Jurkat, Clone E6-1 (cell line): ENCODE measurements around the gene BRI3BP. TPM values are rescaled to one million over a fixed set of nuclear protein-coding genes. Genes with fewer than 3 reads are reported as not detected.
A peak's percentile ranks its signal among the peaks of the same experiment; 100 is the strongest.

Experiments
- DNase-seq: peaks from one replicate; pipeline ENCODE4 v3.0.0-alpha.2; 2011; ENCODE audit warnings: low read depth, low spot score
- H3K4me3 ChIP-seq: 2 replicates; pipeline ENCODE4 v1.5.1; 2011; ENCODE audit warnings: mild to moderate bottlenecking, low read length, control low read depth, moderate library complexity
- polyA plus RNA-seq: library from polyadenylated mRNA; unstranded; fragments of >200 nt; gene quantifications from one replicate; pipeline ENCODE4 v1.2.1, GENCODE V29; 2012; ENCODE audit warnings: missing spikeins; ENCODE audit not compliant: insufficient read length, insufficient read depth

Gene BRI3BP, protein sequence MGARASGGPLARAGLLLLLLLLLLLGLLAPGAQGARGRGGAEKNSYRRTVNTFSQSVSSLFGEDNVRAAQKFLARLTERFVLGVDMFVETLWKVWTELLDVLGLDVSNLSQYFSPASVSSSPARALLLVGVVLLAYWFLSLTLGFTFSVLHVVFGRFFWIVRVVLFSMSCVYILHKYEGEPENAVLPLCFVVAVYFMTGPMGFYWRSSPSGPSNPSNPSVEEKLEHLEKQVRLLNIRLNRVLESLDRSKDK
- 18.2 TPM for polyA plus RNA-seq

DNA sequence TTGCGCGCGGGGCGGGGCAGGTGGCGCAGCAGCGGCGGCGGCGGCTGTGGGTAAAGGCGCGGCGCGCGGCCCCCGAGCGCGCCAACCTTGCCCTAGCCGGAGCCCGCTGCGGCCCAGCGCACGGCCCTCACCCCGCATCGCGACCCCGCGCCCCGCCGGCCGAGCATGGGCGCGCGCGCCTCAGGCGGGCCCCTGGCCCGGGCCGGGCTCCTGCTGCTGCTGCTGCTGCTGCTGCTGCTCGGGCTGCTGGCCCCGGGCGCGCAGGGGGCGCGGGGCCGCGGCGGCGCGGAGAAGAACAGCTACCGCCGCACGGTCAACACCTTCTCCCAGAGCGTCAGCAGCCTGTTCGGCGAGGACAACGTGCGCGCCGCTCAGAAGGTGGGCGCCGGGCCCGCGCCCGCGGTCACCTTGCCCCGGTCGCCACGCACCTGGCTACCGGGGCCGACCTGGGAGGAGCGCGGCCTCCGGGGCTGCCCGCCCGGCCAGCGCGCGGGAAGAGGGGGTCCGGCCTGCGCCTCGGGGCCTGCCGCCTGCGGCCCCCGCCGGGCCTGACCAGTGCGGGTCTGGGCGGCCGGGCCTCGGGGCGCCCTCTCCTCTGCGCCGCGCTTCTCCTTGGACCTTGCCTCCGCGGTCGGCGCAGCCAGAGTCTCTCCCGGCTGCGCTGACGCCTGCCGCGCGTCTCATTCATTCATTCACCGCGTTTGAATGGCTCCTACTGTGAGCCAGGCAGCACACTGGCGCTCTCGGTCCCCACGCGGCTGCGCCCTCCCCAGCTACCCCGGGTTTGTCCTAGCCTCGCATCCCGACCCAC, at the start of gene BRI3BP:
Gene BRI3BP, plus strand, starts transcription at position 20 of the 811 bp plus-strand sequence. Its CDS starts 146 bp downstream, at position 166.
- peak within 1 kb of the TSS; percentile 88 for H3K4me3 ChIP-seq
- no peak for DNase-seq

DNA sequence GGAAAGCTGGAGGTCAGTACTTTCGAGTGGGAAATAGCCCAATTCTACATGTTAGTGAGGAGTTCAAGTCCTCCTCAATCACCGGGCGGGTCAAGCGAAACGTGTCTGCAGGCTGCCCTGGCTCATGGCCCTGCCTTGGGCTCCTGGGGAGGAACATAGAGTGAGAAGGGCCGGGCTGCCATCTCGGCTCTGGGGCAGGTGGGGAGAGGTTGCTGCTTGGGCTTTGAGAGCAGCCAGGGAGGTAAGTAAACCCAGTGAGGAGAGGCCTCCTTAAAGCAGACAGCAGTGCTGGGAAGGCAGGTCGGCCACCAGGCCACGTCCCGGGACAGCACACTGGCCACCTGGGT, 47.0 kb upstream of the BRI3BP start:
- DNase-seq: no peak
- no peak overlapping the region for H3K4me3 ChIP-seq

GRCh38 chr12:124947013-124947412, 46.4 kb upstream of the BRI3BP start:
- DNase-seq: no peak
- no peak overlapping the region for H3K4me3 ChIP-seq

GRCh38 chr12:124947561-124948398, 45.7 kb upstream of the BRI3BP start:
- H3K4me3 ChIP-seq: no peak overlapping the region
- no peak for DNase-seq

DNA sequence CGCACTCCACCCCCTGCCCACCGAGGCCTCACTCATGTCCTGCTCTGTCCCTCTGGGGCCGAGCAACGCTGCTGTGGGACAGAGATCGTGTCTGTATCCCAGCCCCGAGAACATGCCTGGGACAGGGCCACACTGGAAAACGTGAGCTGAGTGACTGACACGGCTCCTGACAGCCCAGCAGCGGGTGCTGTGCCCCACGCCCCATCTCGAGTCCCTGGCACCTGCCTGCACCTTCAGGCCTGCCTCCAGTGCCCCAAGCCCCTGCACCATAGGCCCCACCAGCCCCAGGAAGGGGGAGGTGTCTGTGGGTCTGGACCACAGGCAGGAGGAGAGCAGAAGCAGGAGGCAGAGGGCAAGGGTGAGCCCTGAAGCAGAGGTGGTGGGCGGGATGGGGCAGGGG, 44.4 kb upstream of the BRI3BP start:
- no peak overlapping the region for H3K4me3 ChIP-seq

GRCh38 chr12:124949779-124950728, 43.4 kb upstream of the BRI3BP start:
- DNase-seq: no peak
- H3K4me3 ChIP-seq: no peak overlapping the region

More for the DNA sequence above, 44.4 kb upstream of the BRI3BP start:
- DNase-seq: no peak

- no peak for DNase-seq
- no peak overlapping the region for H3K4me3 ChIP-seq
Measured at GRCh38 chr12:124952295-124952694, 41.1 kb upstream of the BRI3BP start.

- H3K4me3 ChIP-seq: no peak overlapping the region
- no peak for DNase-seq
Measured at GRCh38 chr12:124952801-124953200, 40.6 kb upstream of the BRI3BP start.

- no peak overlapping the region for H3K4me3 ChIP-seq
- no peak for DNase-seq
Measured at GRCh38 chr12:124953689-124954405, 39.6 kb upstream of the BRI3BP start.

DNA sequence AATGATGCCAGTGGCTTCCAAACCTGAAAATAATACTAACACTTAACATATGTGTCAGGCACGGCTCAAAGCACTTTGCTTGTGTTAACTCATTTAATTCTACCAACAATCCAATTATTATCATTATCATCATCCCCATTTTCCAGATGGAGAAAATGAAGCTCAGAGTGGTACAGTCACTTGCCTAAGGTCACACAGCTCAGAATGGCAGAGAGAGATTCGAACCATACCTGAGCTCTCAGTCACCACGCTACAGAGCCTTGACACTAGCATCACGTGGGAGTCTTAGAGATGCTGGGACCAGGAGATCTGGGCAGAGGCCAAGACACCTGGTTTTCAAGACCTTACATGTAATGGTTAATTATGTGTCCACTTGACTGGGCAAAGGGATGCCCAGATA, 38.7 kb upstream of the BRI3BP start:
- DNase-seq: no peak
- no peak overlapping the region for H3K4me3 ChIP-seq

DNA sequence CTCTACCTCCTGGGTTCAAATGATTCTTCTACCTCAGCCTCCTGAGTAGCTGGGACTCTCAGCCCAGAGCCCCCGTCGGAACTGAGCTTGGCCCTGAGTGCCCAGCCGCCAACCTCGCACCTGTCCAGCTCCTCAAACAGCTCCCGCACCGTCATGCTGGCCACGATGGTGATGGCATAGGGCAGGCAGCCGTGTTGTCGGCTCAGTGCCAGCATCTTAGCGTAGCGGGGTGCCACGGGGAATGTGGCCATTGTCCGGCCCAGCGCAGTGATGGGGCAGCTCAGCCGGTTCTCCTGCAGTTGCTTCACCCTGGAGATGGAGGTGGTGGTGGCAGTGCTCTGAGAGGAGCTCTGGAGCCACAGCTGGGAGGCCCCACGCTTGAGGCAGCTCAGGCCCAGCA, 36.9 kb upstream of the BRI3BP start:
- DNase-seq: no peak
- no peak overlapping the region for H3K4me3 ChIP-seq

DNA sequence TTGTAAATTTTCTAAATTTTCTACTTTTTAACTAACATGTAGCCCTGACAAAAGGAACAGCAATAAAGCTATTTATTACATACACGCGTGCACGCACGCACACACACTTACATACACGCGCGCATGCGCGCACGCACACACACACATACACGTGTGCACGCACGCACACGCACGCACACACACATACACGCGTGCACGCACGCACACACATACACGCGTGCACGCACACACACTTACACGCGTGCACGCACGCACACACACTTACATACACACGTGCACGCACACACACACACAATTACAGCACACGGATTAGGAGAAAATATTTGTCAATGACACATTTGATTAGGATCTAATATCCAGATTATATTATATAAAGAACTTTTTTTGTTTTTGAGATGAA, 32.4 kb upstream of the BRI3BP start:
- no peak overlapping the region for H3K4me3 ChIP-seq
- DNase-seq: no peak

DNA sequence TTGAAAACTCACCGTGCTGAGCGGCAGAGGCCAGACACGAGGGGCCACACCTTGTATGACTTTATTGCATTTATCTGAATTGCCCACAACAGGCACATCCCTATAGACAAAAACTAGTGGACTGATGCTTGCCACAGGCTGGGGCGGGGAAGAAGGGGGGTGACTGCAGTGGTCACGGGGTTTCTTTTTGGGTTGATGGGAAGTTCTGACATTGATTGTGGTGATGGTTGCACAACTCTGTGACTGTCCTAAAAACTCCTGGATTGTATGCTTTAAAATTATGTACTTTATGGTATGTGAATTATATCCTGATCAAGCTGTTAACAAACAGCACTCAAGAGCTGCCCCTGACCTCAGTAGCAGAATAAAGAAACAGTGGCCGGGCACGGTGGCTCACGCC, 30.2 kb upstream of the BRI3BP start:
- no peak for DNase-seq
- H3K4me3 ChIP-seq: no peak overlapping the region

- DNase-seq: no peak
Measured at GRCh38 chr12:124964251-124964650, 29.2 kb upstream of the BRI3BP start.

GRCh38 chr12:124964836-124965462, 28.5 kb upstream of the BRI3BP start:
- H3K4me3 ChIP-seq: no peak overlapping the region
- no peak for DNase-seq

More at GRCh38 chr12:124964251-124964650, 29.2 kb upstream of the BRI3BP start:
- H3K4me3 ChIP-seq: no peak overlapping the region

DNA sequence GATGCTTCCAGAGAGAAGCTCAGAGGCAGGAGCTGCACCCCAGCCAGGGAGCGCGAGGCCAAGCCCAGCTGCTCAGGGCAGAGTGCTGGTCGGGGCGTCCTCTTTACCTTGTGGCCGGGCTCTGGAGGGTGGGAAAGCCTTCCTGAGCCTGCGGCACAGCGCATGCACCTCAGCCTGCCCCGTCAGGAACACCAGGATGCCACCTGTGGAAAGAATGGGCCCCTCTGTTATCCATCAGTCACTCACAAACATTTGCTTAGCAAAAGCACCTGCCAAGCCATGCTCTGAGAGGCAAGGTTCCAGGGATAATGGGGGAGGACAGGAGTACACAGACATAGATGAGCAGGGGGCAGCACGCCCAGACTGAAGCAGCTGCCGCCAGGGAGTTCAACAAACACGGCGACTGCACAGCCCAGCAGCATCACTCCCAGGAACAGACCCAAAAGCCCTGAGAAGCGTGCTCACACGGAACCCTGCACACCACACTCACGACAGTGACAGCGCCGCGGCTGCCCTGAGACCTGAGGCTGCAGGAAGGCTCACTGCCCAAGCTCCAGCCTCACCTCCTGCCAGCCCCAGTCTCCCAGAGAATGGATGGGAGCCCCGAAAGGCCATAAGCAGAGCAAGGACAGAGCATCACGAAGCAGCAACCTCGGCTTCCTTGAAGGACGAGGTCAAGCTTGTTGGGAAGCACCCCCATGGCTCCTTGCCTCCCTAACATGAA, 26.3 kb upstream of the BRI3BP start:
- H3K4me3 ChIP-seq: no peak overlapping the region
- DNase-seq: no peak

DNA sequence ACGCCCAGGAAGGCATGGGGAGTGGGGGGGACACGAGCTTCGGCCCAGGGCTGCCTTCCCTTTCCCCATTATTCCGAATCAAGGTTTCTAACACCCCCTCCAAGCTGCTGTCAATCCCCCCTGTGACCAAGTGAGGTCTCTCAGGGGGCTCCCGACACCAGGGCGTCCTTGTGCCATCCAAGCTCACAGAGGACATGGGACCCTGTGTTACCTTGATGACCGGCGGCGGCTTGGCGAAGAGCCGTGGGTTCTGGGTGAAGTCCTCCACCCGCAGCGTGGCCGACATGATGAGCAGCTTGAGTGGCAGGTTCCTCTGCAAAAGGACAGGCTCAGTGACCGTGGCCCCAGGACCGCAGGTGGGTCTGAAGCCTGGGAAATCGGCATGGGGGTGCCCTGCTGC, 24.8 kb upstream of the BRI3BP start:
- H3K4me3 ChIP-seq: no peak overlapping the region
- no peak for DNase-seq
